Activated B cell treated with CpG ODN at 0.5 μM for 24 hours (primary cell): ENCODE results near the gene PLEKHA4. TPM values are rescaled to one million over a fixed set of nuclear protein-coding genes. Genes with fewer than 3 reads are reported as not detected.
"Not testable (repeated sequence)": the region's sequence is repeated elsewhere in the genome, so short reads cannot be mapped to it uniquely, and the experiment has no call there.

Experiments
- ATAC-seq: fragments of 200-7000 bp; cut with Tn5 transposase; one replicate; pipeline ENCODE4 v1.10.0; 2021; ENCODE audit warnings: low read depth, mild to moderate bottlenecking, moderate library complexity
- CTCF ChIA-PET: fragments of 350-600 bp; sonication (Branson Sonifier 250); formaldehyde crosslinking; loops from one replicate; lab custom pipeline; 2021; ENCODE audit warnings: antibody characterized with exemption; lab: Charles Lee
- POLR2A ChIA-PET: fragments of 350-600 bp; sonication (Branson Sonifier 250); formaldehyde crosslinking; loops from one replicate; lab custom pipeline; 2021; ENCODE audit warnings: antibody characterized with exemption; lab: Charles Lee
- DNase-seq: peaks from one replicate; pipeline ENCODE4 v3.0.0; 2022
- H3K27ac Mint-ChIP-seq: one replicate; pipeline ENCODE4 v1.8.0; 2020; ENCODE audit warnings: mixed read lengths
- H3K27me3 Mint-ChIP-seq: one replicate; pipeline ENCODE4 v1.8.0; 2021; ENCODE audit warnings: mixed read lengths
- H3K36me3 Mint-ChIP-seq: one replicate; pipeline ENCODE4 v1.8.0; 2021; ENCODE audit warnings: low read depth, mixed read lengths
- H3K4me1 Mint-ChIP-seq: one replicate; pipeline ENCODE4 v1.8.0; 2021; ENCODE audit warnings: mixed read lengths
- H3K4me3 Mint-ChIP-seq: one replicate; pipeline ENCODE4 v1.8.0; 2020; ENCODE audit warnings: mild to moderate bottlenecking, mixed read lengths
- H3K9me3 Mint-ChIP-seq: one replicate; pipeline ENCODE4 v1.8.0; 2020; ENCODE audit warnings: mixed read lengths
- CTCF ChIP-seq: fragments of 200-600 bp; IDR thresholded peaks from one replicate; pipeline ENCODE4 v1.8.0; 2022; ENCODE audit warnings: antibody characterized with exemption, mild to moderate bottlenecking
- intact Hi-C: fragments of 100-400 bp; cut with micrococcal nuclease; formaldehyde crosslinking; loops from one replicate; pipeline ENCODE4 v1.15.1; 2024
- total RNA-seq: library from RNA; stranded (reverse); gene quantifications from 2 replicates; pipeline ENCODE4 v1.2.3, GENCODE V29; 2022

The PLEKHA4 gene
- total RNA-seq, 1 donor from 2014 or later: 5.7 TPM

GRCh38 chr19:48887861-48888612 lies 19.6 kb upstream of the PLEKHA4 start:
- CTCF ChIA-PET: no interaction called here

GRCh38 chr19:48883726-48884125 lies 15.3 kb upstream of the PLEKHA4 start:
- DNase-seq: no peak
- intact Hi-C loops: no loop called here
- H3K4me3 Mint-ChIP-seq: no peak overlapping the region
- peaks cover 3% of the 10 kb centered on the region for H3K9me3 Mint-ChIP-seq
- H3K27me3 Mint-ChIP-seq: no peaks in the 10 kb centered on the region
- TF ChIP-seq CTCF: no peak
- H3K27ac Mint-ChIP-seq: no peak overlapping the region
- H3K4me1 Mint-ChIP-seq: peaks cover 7% of the 10 kb centered on the region
- no peak for ATAC-seq
- CTCF ChIA-PET: no interaction called here
- POLR2A ChIA-PET: interaction anchor here (0.7 kb wide), 1 partner anchor 554 kb away, joined by 3 read pairs; no protein-coding TSS in a partner anchor
- H3K36me3 Mint-ChIP-seq: peaks cover 6% of the 10 kb centered on the region

More at GRCh38 chr19:48887861-48888612, 19.6 kb upstream of the PLEKHA4 start:
- POLR2A ChIA-PET: interaction anchor here (3.7 kb wide), 1 partner anchor 15 kb away, joined by 27 read pairs; the partner anchor contains the start of gene PPP1R15A
- Mint-ChIP-seq H3K4me3 (no peak overlapping the region), H3K4me1 (peaks cover 11% of the 10 kb centered on the region), H3K9me3 (no peaks in the 10 kb centered on the region), H3K27ac (no peak overlapping the region), H3K36me3 (no peaks in the 10 kb centered on the region), H3K27me3 (no peaks in the 10 kb centered on the region)
- intact Hi-C loops: no loop called here
- ATAC-seq (no peak), DNase-seq (no peak)
- TF ChIP-seq CTCF: no peak

GRCh38 chr19:48881741-48882657 lies 13.6 kb upstream of the PLEKHA4 start:
- Mint-ChIP-seq H3K27me3 (no peaks in the 10 kb centered on the region), H3K36me3 (peaks cover 22% of the 10 kb centered on the region), H3K27ac (peak overlapping the region; percentile 41), H3K4me3 (no peak overlapping the region), H3K9me3 (peaks cover 3% of the 10 kb centered on the region), H3K4me1 (peaks cover 19% of the 10 kb centered on the region)
- TF ChIP-seq CTCF: no peak
- ChIA-PET CTCF (interaction anchor here (1.3 kb wide), 1 partner anchor 89 kb away, joined by 3 read pairs; no protein-coding TSS in a partner anchor), POLR2A (interaction anchor here (0.6 to 2.8 kb wide), 5 partner anchors 9 to 72 kb away, joined by 4 to 36 read pairs (median 9); partner anchors contain the start of genes BAX, NUCB1, PPP1R15A and TULP2)
- intact Hi-C loops: no loop called here
- DNase-seq (no peak), ATAC-seq (peak; percentile 71)

GRCh38 chr19:48879696-48880095 lies 11.3 kb upstream of the PLEKHA4 start:
- POLR2A ChIA-PET: interaction anchor here (0.6 to 2.8 kb wide), 5 partner anchors 12 to 154 kb away, joined by 5 to 36 read pairs (median 9); partner anchors contain the start of genes BAX, NUCB1 and TULP2
- H3K27ac Mint-ChIP-seq, CTCF ChIA-PET: not testable (repeated sequence)

GRCh38 chr19:48879025-48879637 lies 10.7 kb upstream of the PLEKHA4 start:
- CTCF ChIA-PET: no interaction called here
- intact Hi-C loops: loop anchor here (10.0 kb wide), 2 partner anchors 576 to 616 kb away; partner anchors contain the start of genes ALDH16A1, PIH1D1 and RPS11
- POLR2A ChIA-PET: interaction anchor here (0.6 to 7.5 kb wide), 7 partner anchors 12 to 233 kb away, joined by 3 to 179 read pairs (median 5); partner anchors contain the start of gene FTL
- Mint-ChIP-seq H3K27me3 (no peaks in the 10 kb centered on the region), H3K4me1 (peaks cover 42% of the 10 kb centered on the region), H3K9me3 (peaks cover 3% of the 10 kb centered on the region), H3K36me3 (peaks cover 46% of the 10 kb centered on the region), H3K27ac (peak overlapping the region; percentile 18), H3K4me3 (no peak overlapping the region)
- TF ChIP-seq CTCF: no peak
- DNase-seq (no peak), ATAC-seq (no peak)

More at GRCh38 chr19:48879696-48880095, 11.3 kb upstream of the PLEKHA4 start:
- not testable (repeated sequence) for ATAC-seq, DNase-seq, H3K9me3 Mint-ChIP-seq, H3K27me3 Mint-ChIP-seq, H3K4me3 Mint-ChIP-seq
- intact Hi-C loops: loop anchor here (10.0 kb wide), 2 partner anchors 575 to 615 kb away; partner anchors contain the start of genes ALDH16A1, PIH1D1 and RPS11
- H3K4me1 Mint-ChIP-seq: peaks cover 37% of the 10 kb centered on the region
- H3K36me3 Mint-ChIP-seq: peaks cover 41% of the 10 kb centered on the region
